Measurements from ENCODE around the gene AGR2.
"Not testable (repeated sequence)": the region's sequence is repeated elsewhere in the genome, so short reads cannot be mapped to it uniquely, and the experiment has no call there.

- TF ChIP-seq CTCF (IDR thresholded peaks at IDR 0.05; ENCODE audit: low read length); EZH2 (IDR thresholded peaks at IDR 0.05; ENCODE audit: borderline replicate concordance, low read length): not testable (repeated sequence)
These were observed 34.8 kb downstream of the AGR2 start for GRCh38 chr7:16769994-16770393.
